HAP-1 (cell line): Measurements from ENCODE around the gene DALRD3.

Experiments used
- DNase-seq, 2 experiments: peaks; one replicate each; pipeline ENCODE4 v3.0.0-alpha.2; 2016 to 2020; ENCODE audit warnings: low spot score in 2 of 2
- H3K27me3 ChIP-seq: fragments of 250-450 bp; sonication (Bioruptor Pico); 2 replicates; pipeline ENCODE4 v1.5.1; 2020; ENCODE audit warnings: low read depth, mild to moderate bottlenecking, moderate library complexity
- H3K36me3 ChIP-seq: fragments of 250-450 bp; sonication (Bioruptor Pico); replicated peaks from 2 replicates; pipeline ENCODE4 v1.5.1; 2020; ENCODE audit warnings: mild to moderate bottlenecking
- H3K4me1 ChIP-seq: fragments of 250-450 bp; sonication (Bioruptor Pico); 2 replicates; pipeline ENCODE4 v1.5.1; 2020; ENCODE audit warnings: mild to moderate bottlenecking
- H3K4me3 ChIP-seq: fragments of 250-450 bp; sonication (Bioruptor Pico); 2 replicates; pipeline ENCODE4 v1.5.1; 2020; ENCODE audit warnings: mild to moderate bottlenecking, moderate library complexity
- H3K9me3 ChIP-seq: fragments of 250-450 bp; sonication (Bioruptor Pico); 2 replicates; pipeline ENCODE4 v1.5.1; 2020; ENCODE audit warnings: mild to moderate bottlenecking, moderate library complexity
- in situ Hi-C: fragments of 300-500 bp; cut with MboI; formaldehyde crosslinking; loops from 3 replicates; pipeline ENCODE4 v1.14.3; 2020; ENCODE audit warnings: low sequenced_read_pairs, inconsistent platforms, mixed read lengths

DALRD3 gene

DNA sequence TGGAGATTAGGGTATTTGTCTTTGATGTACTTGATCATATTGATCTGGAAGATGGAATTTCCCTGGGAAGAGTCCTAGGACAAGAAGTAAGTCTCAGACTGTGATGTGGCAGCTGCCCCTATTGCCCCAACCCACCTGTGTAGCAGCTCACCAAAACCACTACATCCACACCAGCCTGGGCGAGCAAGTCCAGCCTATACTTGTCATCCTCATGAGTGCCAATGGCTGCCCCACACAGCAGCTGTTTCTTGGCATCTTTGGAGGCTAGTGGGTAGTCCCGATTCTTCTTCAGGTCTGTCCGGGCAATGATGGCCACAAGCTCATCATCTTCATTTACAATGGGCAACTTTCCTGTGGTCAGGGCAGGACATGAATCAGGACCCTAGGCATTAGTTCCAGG is 8.2 kb upstream of the DALRD3 start:
- H3K4me1 ChIP-seq, result peaks cover 13% of the 10 kb centered on the region
- H3K9me3 ChIP-seq, result no peaks in the 10 kb centered on the region
- H3K36me3 ChIP-seq, result peaks cover 67% of the 10 kb centered on the region
- DNase-seq, result no peak
- no peak overlapping the region for H3K4me3 ChIP-seq
- in situ Hi-C loops, result no loop called here
- no peaks in the 10 kb centered on the region for H3K27me3 ChIP-seq

DNA sequence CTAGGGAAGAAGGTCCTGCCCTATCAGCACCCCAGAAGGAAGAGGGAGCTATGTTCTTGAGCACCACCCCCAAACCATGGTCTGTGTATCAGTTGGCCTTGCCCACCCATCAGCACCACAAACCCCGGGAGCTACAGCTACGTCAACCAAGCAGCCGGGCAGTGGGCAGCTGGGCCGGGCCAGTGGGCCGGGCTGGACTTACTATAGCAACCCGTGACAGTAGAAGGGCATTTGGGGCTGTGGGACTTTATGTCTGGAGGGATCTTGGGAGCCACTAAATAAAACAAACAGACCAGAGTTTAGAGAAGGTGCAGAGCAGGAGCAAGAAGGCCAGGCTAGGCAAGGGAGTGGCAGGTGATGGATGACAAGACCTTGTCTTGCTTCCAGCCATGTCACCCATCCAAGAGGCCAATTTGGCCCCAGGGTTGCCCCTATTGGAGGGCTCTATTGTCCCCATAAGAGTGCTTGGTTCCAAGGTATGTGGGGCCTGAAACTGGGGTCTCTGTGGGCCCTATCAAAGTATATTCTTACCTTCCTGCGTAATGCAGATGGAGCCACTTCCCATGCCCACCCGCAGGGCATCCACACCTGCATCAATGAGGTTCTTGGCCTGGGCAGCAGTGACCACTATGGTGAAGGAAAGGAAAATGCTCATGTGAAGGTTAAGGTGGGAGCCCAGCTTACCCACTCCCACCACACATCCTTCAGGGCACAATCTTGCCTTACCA is 7.6 kb upstream of the DALRD3 start:
- H3K4me1 ChIP-seq, result peaks cover 13% of the 10 kb centered on the region

DNA sequence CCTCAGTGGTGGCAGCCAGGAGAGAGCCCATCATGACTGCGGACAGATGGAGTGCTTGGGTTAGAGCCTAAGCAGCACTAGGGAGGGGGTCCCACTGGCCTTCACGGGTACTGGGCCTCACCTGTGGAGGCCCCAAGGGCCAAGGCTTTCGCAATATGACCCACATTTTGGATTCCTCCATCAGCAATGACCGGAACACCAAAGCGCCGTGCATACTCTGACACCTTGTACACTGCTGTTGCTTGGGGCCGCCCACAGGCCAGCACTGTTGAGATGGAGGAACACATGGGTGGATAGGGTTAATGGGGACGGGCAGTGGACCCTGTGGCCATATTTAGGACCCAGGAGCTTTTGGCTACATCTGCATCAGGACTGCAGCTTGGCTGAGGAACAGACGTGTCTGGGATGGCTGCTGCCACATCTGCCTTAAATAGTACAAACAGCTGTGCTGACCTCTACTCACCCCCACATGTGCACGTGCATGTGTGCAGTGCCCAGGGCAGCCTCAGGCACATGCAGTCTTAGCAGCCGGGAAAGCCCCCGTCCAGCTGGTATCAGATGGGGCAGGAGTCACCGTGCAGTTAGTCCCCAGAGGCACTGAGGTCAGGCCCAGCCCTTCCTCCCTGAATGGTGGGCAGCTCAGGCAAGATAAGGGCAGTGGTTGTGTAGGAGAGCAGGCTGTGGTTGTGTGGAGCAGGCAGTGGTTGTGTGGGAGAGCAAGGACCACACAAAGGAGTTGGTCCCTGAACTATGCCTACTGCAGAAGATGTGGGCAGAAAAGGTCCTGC is 6.8 kb upstream of the DALRD3 start:
- no peaks in the 10 kb centered on the region for H3K9me3 ChIP-seq
- no peaks in the 10 kb centered on the region for H3K27me3 ChIP-seq
- in situ Hi-C loops, result no loop called here
- no peak for DNase-seq
- peaks cover 13% of the 10 kb centered on the region for H3K4me1 ChIP-seq
- no peak overlapping the region for H3K4me3 ChIP-seq
- peaks cover 64% of the 10 kb centered on the region for H3K36me3 ChIP-seq

More for the DNA sequence above, 7.6 kb upstream of the DALRD3 start:
- peak in 1 of 2 experiments; percentile 11 for DNase-seq
- Histone ChIP-seq H3K27me3 (no peaks in the 10 kb centered on the region), H3K36me3 (peaks cover 64% of the 10 kb centered on the region), H3K4me3 (no peak overlapping the region), H3K9me3 (no peaks in the 10 kb centered on the region)
- in situ Hi-C loops, result no loop called here

DNA sequence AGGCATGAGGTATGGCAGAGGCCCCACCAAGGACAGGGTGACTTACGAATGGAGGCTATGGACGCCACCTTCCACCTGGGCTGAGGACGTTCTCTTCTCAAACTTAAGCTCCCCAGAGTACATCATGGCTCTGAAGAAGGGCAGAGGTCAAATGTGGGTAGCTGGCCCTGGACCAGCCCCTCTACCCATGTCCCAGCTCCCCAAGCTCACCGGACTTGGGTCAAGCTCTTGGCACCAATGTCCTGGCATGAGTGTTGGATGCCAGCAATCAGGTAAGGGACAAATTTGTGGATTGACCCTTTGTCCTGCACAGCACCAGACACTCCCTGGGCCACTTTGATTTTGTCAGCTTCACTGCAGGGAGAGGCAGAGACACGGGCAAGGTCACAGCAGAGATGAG is 6.1 kb upstream of the DALRD3 start:
- Histone ChIP-seq H3K4me3 (no peak overlapping the region), H3K27me3 (no peaks in the 10 kb centered on the region), H3K36me3 (peaks cover 64% of the 10 kb centered on the region), H3K4me1 (peaks cover 20% of the 10 kb centered on the region), H3K9me3 (no peaks in the 10 kb centered on the region)
- in situ Hi-C loops, result no loop called here
- no peak for DNase-seq

DNA sequence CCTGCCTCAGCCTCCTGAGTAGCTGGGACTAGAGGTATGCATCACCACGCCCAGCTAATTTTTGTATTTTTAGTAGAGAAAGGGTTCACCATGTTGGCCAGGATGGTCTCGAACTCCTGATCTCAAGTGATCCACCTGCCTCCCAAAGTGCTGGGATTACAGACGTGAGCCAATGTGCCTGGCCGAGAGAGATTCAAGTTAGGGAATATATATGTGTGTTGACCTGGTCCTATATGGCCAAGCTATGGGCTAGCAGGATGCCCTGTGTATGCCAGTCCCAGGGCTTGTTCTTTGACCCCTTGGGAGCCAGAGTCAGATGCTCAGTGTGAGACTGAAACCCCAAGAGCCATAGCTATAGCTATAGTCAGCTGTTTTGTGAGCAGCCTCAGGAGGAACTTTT is 5.4 kb upstream of the DALRD3 start:
- H3K27me3 ChIP-seq, result no peaks in the 10 kb centered on the region
- H3K4me1 ChIP-seq, result peaks cover 27% of the 10 kb centered on the region
- peaks cover 64% of the 10 kb centered on the region for H3K36me3 ChIP-seq
- H3K4me3 ChIP-seq, result no peak overlapping the region
- in situ Hi-C loops, result no loop called here
- H3K9me3 ChIP-seq, result no peaks in the 10 kb centered on the region
- DNase-seq, result no peak

DNA sequence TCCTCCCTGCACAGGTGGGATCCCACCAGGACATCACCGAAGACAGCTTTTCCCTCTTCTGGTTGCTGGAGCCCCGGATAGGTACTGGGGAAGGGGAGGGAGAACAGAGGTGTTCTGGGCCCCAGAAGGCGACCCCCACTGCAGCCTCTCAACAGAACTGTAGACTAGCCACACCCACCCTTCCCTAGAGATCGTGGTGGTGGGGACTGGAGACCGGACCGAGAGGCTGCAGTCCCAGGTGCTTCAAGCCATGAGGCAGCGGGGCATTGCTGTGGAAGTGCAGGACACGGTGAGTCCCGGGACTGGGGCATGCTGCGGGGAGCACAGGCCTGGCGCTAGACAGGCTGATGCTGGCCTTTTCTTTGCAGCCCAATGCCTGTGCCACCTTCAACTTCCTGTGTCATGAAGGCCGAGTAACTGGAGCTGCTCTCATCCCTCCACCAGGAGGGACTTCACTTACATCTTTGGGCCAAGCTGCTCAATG is 4.3 kb upstream of the DALRD3 start:
- in situ Hi-C loops, result no loop called here
- H3K9me3 ChIP-seq, result no peaks in the 10 kb centered on the region
- DNase-seq, result peak in 1 of 2 experiments; percentile 56
- H3K36me3 ChIP-seq, result peaks cover 56% of the 10 kb centered on the region
- peak overlapping the region; percentile 84 for H3K4me3 ChIP-seq
- no peaks in the 10 kb centered on the region for H3K27me3 ChIP-seq
- peaks cover 19% of the 10 kb centered on the region for H3K4me1 ChIP-seq

DNA sequence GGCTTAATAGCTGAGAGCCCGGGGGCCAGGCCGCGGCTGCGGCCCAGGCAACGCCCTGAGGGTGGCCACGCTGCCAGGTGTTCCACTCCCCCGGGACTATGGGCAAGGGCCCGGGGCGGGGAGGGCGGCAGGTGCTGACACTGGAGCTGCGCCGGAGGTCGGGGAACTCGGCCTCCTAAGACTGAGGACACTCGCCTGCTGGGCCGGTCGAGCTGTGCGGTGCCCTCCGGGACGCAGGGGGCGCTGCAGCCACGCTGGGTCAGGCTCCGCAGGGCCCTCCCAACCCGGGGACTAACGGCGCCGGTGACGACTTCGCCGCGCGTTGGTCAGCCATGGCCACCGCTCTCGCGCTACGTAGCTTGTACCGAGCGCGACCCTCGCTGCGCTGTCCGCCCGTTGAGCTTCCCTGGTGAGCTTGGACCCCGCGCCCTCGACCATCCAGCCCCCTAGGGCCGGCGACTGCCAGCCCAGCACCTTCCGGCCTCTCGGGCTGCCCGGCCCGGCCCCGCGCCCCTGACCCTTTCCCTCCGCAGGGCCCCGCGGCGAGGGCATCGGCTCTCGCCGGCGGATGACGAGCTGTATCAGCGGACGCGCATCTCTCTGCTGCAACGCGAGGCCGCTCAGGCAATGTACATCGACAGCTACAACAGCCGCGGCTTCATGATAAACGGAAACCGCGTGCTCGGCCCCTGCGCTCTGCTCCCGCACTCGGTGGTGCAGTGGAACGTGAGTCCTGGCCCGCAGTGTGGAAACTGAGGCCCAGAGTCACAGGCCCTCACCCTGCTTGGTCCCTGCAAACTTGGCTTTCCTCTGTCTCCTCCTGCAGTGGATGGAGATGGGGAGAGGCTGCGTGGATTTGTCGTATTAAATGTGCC is 3.7 kb upstream of the DALRD3 start, which contains the start of gene NDUFAF3:
Gene NDUFAF3 (plus strand): TSS at position 309 of the 875 bp plus-strand sequence. CDS start 24 bp downstream, at position 333.
- Histone ChIP-seq H3K27me3 (no peaks in the 10 kb centered on the region), H3K9me3 (no peaks in the 10 kb centered on the region), H3K4me3 (peak within 1 kb of the TSS; percentile 84), H3K36me3 (peaks cover 49% of the 10 kb centered on the region), H3K4me1 (peaks cover 19% of the 10 kb centered on the region)
- peak; percentile 85 to 96 for DNase-seq
- in situ Hi-C loops, result no loop called here

DNA sequence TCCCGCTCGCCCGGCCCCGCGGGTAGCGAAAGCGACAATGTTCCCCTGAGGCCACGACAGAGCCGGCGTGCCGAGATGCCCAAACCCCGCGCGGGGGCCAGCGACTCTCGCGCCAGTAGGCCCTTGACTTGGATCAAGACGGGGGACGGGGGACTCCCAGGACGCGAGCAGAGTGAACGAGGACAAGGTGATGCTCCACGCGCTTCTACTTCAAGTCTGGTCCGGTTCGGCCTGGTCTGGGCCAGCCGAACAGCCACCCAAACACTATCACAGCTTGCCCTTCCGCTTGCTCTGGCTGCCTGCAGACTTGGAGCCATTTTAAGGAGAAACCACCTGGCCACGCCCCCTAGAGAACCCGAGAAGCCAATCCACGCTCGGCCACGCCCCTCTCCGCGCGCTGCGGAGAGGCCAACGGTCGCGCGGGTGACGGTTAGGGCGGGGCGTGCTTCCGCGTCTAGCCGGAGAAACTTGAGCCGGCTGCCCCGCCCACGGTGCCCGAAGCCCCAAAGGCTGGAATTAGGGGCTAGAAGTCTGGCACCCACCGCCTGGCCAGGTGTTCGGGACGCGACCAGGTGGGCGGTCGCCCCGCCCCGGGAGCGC is 2.9 kb upstream of the DALRD3 start:
- Histone ChIP-seq H3K36me3 (peaks cover 49% of the 10 kb centered on the region), H3K9me3 (no peaks in the 10 kb centered on the region), H3K4me1 (peaks cover 19% of the 10 kb centered on the region), H3K27me3 (no peaks in the 10 kb centered on the region), H3K4me3 (peak overlapping the region; percentile 84)
- in situ Hi-C loops, result no loop called here
- peak; percentile 92 to 100 for DNase-seq

DNA sequence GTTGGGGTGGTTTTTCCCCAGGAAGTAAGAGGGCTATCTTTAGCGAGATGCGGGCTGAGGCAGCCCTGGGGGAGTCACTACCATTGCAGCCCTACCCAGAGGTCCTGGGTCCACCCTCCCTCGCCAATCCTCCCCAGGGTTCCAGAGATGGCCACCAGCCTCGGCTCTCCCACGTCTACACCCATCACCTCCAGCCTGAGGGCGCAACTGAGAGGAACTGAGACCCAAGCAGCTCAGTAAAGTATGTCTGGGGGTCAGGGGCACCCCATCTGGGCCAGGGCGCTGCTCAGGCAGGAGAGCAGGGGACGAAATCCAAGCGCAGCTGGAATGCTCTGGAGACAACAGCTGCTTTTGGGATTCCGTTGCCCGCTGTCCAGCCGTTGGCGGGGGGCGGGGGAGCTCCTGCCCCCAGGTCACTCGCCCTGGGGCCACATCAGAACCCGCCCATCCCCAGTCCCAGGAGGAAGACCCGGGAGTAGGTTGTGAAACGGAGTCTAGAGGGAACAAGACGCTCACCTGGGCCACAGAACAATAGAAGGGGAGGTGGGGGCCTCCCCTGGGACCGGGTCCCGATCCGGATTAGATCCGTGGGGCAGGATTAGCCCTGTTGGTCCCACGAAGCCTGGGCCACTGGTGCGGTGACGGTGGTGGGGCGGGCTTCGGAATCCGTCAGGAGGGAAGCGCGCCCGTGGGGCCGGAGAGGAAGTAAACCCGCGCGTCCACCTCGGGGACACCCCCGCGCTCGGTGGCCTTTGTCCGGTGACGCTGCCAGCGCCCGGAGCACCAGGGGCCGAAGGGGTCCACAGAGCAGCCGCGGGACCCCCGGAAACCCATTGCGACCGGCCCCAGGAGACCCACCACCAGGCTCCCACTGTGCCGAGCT is 2.2 kb upstream of the DALRD3 start:
- Histone ChIP-seq H3K4me1 (peaks cover 19% of the 10 kb centered on the region), H3K4me3 (peak overlapping the region; percentile 84), H3K9me3 (no peaks in the 10 kb centered on the region), H3K36me3 (peaks cover 49% of the 10 kb centered on the region), H3K27me3 (no peaks in the 10 kb centered on the region)
- DNase-seq, result peak in 1 of 2 experiments; percentile 53
- in situ Hi-C loops, result no loop called here

DNA sequence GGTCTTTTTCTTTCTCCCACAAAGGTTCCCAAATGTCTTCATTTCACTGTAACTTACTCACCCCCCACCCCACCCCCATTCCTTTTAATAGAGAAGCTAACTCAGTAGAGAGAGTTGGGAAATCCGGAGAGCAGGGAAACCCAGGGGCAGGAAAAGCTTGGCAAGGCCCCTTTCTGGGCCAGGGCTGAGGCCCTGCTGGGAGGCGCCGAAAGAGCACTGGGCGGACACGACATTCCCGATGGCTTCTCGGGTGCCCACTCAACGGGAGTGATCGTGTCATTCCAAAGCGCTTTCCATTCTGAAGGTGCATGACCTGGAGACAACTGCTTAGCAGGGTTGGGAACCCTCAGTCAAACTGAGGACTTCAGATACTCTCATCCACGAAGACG is 1.6 kb upstream of the DALRD3 start:
- Histone ChIP-seq H3K4me1 (peaks cover 19% of the 10 kb centered on the region), H3K9me3 (no peaks in the 10 kb centered on the region), H3K27me3 (no peaks in the 10 kb centered on the region), H3K36me3 (peaks cover 49% of the 10 kb centered on the region), H3K4me3 (peak overlapping the region; percentile 84)
- DNase-seq, result peak in 1 of 2 experiments; percentile 45
- in situ Hi-C loops, result no loop called here

DNA sequence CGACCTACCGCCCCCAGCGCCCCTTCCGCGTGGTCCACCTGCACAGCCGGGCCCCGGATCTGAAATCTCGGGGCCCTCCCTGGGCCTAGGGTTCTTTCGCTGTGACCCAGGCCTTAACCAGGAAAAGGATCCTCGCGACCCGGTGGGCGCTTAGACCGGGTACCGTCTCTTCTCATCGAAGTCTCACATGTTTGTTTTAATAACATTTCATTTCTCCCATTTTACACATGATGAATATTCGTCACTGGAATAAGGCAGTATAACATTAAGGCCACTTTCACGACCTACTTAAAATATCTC is 277 bp upstream of the DALRD3 start:
- Histone ChIP-seq H3K27me3 (no peaks in the 10 kb centered on the region), H3K4me1 (peaks cover 19% of the 10 kb centered on the region), H3K9me3 (no peaks in the 10 kb centered on the region), H3K4me3 (peak overlapping the region; percentile 84), H3K36me3 (peaks cover 49% of the 10 kb centered on the region)
- DNase-seq, result no peak
- in situ Hi-C loops, result no loop called here

DNA sequence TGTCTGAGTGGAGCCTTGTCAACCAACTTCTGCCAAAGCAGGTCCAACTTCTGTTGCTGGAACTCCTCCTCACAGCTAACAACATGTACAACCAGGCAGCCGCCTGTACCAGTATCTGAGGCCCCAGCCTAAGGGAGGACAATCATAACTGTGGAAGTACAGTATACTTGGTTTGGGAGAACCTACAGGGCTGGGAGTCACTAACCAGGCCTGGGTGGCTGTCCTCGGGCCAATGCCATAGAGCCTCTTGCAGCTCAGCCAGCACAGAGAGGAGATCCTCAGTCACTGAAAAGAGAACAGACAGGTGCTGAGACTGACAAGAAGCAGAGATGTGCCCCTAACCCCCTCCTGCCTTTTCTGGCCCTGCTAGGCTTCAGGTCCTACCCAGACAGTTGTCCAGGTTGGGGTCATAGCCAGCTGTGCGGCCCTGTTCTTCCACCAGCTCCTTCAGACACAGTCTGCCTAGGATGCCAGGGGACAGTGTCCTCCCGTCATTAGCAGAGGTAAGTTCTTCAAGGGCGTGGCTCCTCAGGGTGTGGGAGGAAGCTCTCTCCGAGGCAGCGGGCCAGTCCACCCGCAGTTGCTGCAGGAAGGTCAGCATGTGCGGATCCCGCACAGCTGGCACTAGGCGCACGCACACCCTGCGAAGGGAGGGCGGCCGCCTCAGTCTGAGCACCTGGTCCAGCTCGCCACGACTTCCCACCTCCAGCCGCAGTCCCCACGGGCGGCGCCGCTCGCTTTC is 980 bp downstream of the DALRD3 start:
- no peaks in the 10 kb centered on the region for H3K9me3 ChIP-seq
- H3K4me1 ChIP-seq, result peaks cover 14% of the 10 kb centered on the region
- H3K36me3 ChIP-seq, result peaks cover 44% of the 10 kb centered on the region
- in situ Hi-C loops, result no loop called here
- peak overlapping the region; percentile 84 for H3K4me3 ChIP-seq
- DNase-seq, result no peak
- no peaks in the 10 kb centered on the region for H3K27me3 ChIP-seq
